ENCODE results near the gene MYD88.

Gene MYD88

GRCh38 chr3:38164952-38165721 is 26.7 kb downstream of the MYD88 start, which contains the start of gene OXSR1:
Gene OXSR1 (plus strand): TSS chr3:38165537. CDS start chr3:38165877, 340 bp downstream.
- peak; percentile 92 to 93 for DNase-seq (ENCODE audit: low read depth in 2 of 2)

DNA sequence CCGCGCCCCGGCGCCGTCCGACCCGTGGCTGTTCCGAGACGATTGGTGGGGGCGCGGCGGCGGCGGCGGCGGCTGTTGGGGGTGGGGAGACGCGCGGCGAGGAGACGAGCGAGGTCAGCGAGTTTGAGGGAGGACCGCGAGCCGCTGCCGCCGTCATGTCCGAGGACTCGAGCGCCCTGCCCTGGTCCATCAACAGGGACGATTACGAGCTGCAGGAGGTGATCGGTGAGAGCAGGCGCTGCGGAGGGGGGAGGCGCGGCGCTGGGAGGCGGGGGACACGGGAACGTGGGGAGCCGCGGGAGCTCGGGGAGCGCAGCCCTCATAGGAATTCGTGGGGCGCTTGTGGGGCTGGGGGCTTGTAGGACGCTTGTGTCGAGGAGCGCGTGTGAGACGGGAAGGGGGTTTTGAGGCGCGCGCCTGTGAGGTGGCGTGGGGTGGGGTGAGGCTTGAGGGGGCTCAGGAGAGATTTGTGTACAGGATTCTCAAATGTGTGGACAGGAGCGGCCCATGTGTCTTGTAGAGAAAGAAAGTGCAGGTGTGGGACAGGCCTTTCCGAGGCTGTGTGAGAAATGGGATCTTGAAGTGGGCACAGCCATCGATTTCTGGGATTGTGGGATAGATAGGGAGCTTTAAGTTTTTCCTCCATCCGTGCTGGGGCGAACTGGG is 27.4 kb downstream of the MYD88 start:
- no peak for DNase-seq (ENCODE audit: low read depth in 2 of 2)

GRCh38 chr3:38167591-38167990 is 29.1 kb downstream of the MYD88 start:
- DNase-seq (ENCODE audit: low read depth in 2 of 2), result no peak

- no peak for DNase-seq (ENCODE audit: low read depth in 2 of 2)
Observed at GRCh38 chr3:38168151-38169026, 29.9 kb downstream of the MYD88 start.

DNA sequence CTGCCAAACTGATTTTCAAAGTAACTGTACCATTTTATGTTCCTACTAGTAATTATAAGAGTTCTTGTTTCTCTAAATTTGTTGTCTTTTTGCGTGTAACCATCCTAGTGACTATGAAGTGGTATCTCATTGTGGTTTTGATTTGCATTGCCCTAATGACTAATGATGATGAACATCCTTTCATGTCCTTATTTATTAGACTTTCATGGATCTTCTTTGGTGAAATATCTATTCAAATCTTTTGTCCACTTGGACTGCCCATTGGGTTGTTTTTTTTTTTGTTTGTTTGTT is 30.5 kb downstream of the MYD88 start:
- DNase-seq (ENCODE audit: low read depth in 2 of 2), result no peak

GRCh38 chr3:38170722-38171121 is 32.3 kb downstream of the MYD88 start:
- no peak for DNase-seq (ENCODE audit: low read depth in 2 of 2)

- no peak for DNase-seq (ENCODE audit: low read depth in 2 of 2)
Observed at GRCh38 chr3:38171622-38172021, 33.2 kb downstream of the MYD88 start.

GRCh38 chr3:38173834-38174418 is 35.5 kb downstream of the MYD88 start:
- no peak for DNase-seq (ENCODE audit: low read depth in 2 of 2)

DNA sequence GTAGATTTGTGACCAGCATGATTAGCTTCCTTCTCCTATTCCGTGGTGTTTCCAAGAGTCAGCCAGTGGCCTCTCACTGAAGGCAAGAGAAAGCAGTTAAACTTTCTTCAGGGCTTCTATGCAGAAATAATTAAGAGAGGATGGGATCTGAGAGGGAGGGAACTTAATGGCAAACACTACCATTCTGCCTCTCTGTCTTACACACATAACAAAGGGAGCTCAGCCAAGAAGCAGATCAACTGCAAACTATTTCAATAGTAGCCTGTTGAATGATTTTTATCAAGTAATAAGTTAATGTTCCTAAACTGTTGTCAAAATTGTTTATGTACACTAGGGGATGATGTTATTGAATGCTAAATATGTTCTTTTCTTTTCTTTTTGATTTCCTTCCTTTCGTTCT is 38.7 kb downstream of the MYD88 start:
- DNase-seq (ENCODE audit: low read depth in 2 of 2), result no peak

- no peak for DNase-seq (ENCODE audit: low read depth in 2 of 2)
Observed at GRCh38 chr3:38186781-38187180, 48.3 kb downstream of the MYD88 start.

DNA sequence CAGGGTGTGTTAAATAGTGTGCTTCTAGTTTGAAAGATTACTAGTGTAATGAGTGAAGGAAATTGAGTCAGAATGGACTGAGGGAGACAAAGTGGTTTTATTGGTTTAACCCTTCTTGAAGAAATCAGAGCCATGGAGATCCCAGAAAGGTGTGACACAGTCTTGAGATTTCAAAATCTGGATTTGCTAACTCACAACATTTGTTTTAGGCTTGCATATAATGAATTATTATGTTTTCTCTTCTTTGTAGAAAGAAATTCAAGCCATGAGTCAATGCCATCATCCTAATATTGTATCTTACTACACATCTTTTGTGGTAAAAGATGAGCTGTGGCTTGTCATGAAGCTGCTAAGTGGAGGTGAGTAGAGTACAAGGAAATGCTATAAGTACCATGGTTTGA is 52.0 kb downstream of the MYD88 start:
- no peak for DNase-seq (ENCODE audit: low read depth in 2 of 2)
